T-cell (primary cell): ENCODE measurements around the gene LRFN2. TPM values are rescaled to one million over a fixed set of nuclear protein-coding genes. Genes with fewer than 3 reads are reported as not detected.

ENCODE experiments used
- ATAC-seq, 4 experiments: fragments of 200-7000 bp in 3 of 4; fragments of 150-1000 bp in 1 of 4; cut with Tn5 transposase; replicated peaks in 1 of 4; 1 replicate in 3 of 4; 2 replicates in 1 of 4; pipeline ENCODE4 v1.10.0; 2021; ENCODE audit warnings: moderate library complexity in 3 of 4, mild to moderate bottlenecking in 2 of 4, moderate number of reproducible peaks in 1 of 4
- CTCF ChIA-PET, 2 donors: fragments of 300-600 bp; sonication (Branson Sonifier 250); formaldehyde crosslinking; loops; one replicate each; lab custom pipeline; 2022; ENCODE audit warnings: antibody characterized with exemption in 2 of 2; lab: Charles Lee
- POLR2A ChIA-PET, 2 donors: fragments of 300-600 bp; sonication (Branson Sonifier 250); formaldehyde crosslinking; loops; one replicate each; lab custom pipeline; 2022; ENCODE audit warnings: antibody characterized with exemption in 2 of 2; lab: Charles Lee
- DNase-seq, 35 experiments: peaks; one replicate each; pipeline versions ENCODE4 v3.0.0 to v3.0.0-alpha.2; 2013 to 2023
- H3K27ac ChIP-seq: one replicate; pipeline ENCODE4 v1.5.1; 2013; ENCODE audit warnings: low read length
- H3K27me3 ChIP-seq, 2 experiments: replicated peaks in 1 of 2; 1 replicate in 1 of 2; 2 replicates in 1 of 2; pipeline versions ENCODE4 v1.6.1 to v1.7.0; 2013; ENCODE audit warnings: low read length in 1 of 2, mixed read lengths in 1 of 2; ENCODE audit not compliant: control insufficient read depth in 2 of 2, insufficient read depth in 2 of 2; ENCODE audit errors: extremely low read depth in 1 of 2
- H3K36me3 ChIP-seq, 2 donors: 1 replicate in 1 of 2; 2 replicates in 1 of 2; pipeline versions ENCODE4 v1.6.1 to v1.7.0; 2013; ENCODE audit warnings: low read length in 1 of 2; ENCODE audit not compliant: control insufficient read depth in 2 of 2, insufficient read depth in 1 of 2; ENCODE audit errors: extremely low read depth in 1 of 2
- H3K4me1 ChIP-seq, 2 experiments: 1 replicate in 1 of 2; 2 replicates in 1 of 2; pipeline versions ENCODE4 v1.6.1 to v1.7.0; 2013; ENCODE audit warnings: low read length in 2 of 2, mixed read lengths in 1 of 2; ENCODE audit not compliant: insufficient read depth in 2 of 2, control insufficient read depth in 1 of 2; ENCODE audit errors: extremely low read depth in 1 of 2
- H3K4me3 ChIP-seq, 2 donors: 1 replicate in 1 of 2; 2 replicates in 1 of 2; pipeline versions ENCODE4 v1.5.1 to v1.7.0; 2013; ENCODE audit warnings: mild to moderate bottlenecking in 2 of 2, low read length in 1 of 2, moderate library complexity in 1 of 2; ENCODE audit not compliant: control insufficient read depth in 1 of 2; ENCODE audit errors: extremely low read depth in 1 of 2
- H3K9me3 ChIP-seq: 2 replicates; pipeline ENCODE4 v1.7.0; 2013
- H3K27ac Mint-ChIP-seq, 2 donors: one replicate each; pipeline ENCODE4 v1.8.0; 2020 to 2021; ENCODE audit warnings: mild to moderate bottlenecking in 2 of 2, mixed read lengths in 2 of 2
- H3K27me3 Mint-ChIP-seq, 2 donors: one replicate each; pipeline ENCODE4 v1.8.0; 2021 to 2022; ENCODE audit warnings: mixed read lengths in 2 of 2
- H3K36me3 Mint-ChIP-seq: one replicate; pipeline ENCODE4 v1.8.0; 2021; ENCODE audit warnings: mixed read lengths
- H3K4me1 Mint-ChIP-seq, 3 donors: one replicate each; pipeline ENCODE4 v1.8.0; 2020 to 2022; ENCODE audit warnings: mixed read lengths in 3 of 3, mild to moderate bottlenecking in 1 of 3
- H3K4me3 Mint-ChIP-seq, 3 donors: one replicate each; pipeline ENCODE4 v1.8.0; 2020 to 2022; ENCODE audit warnings: mild to moderate bottlenecking in 3 of 3, mixed read lengths in 3 of 3, moderate library complexity in 3 of 3
- H3K9me3 Mint-ChIP-seq, 3 donors: one replicate each; pipeline ENCODE4 v1.8.0; 2020 to 2022; ENCODE audit warnings: mixed read lengths in 3 of 3
- WGBS: methylation state at CpG from one replicate; pipeline ENCODE4 v1.1.5; 2013; ENCODE audit warnings: missing lambda C conversion rate; ENCODE audit not compliant: insufficient coverage; 5-methylcytosine and 5-hydroxymethylcytosine counted together
- total RNA-seq, 35 experiments: library from RNA in 6 of 35; stranded (reverse) in 6 of 35; fragments of 120-200 nt in 1 of 35; gene quantifications; one replicate each; pipeline versions ENCODE4 v1.2.1 to v1.2.4 and lab custom pipeline; 2013 to 2026

LRFN2 gene
- total RNA-seq, 5 donors from 2014 or later (not counting 1 experiment from before 2014, with no cell fraction given), result 0.12 to 1.7 (median 0.92) TPM

GRCh38 chr6:40387127-40387870 lies 199.9 kb downstream of the LRFN2 start:
- peaks cover 4 to 15% of the 10 kb centered on the region in 2 donors for H3K27me3 Mint-ChIP-seq
- peak overlapping the region in 1 of 2 donors; percentile 10 for H3K4me3 ChIP-seq
- H3K36me3 Mint-ChIP-seq, result no peaks in the 10 kb centered on the region
- 33% methylated on average over 2 of the region's 4 CpGs for WGBS
- CTCF ChIA-PET, result interaction anchor here in 1 of 2 donors (0.6 kb wide), 1 partner anchor 58 kb away, joined by 3 read pairs; no protein-coding TSS in a partner anchor
- peak in 3 of 4 experiments; percentile 35 to 55 (median 45) for ATAC-seq
- H3K27ac Mint-ChIP-seq, result peak overlapping the region; percentile 85 to 93
- peaks cover 0 to 2% of the 10 kb centered on the region in 2 donors for H3K36me3 ChIP-seq
- peak overlapping the region; percentile 11 to 49 (median 14) for H3K4me3 Mint-ChIP-seq
- H3K9me3 Mint-ChIP-seq, result peaks cover 0 to 5% (median 0%) of the 10 kb centered on the region in 3 donors
- peaks cover 42 to 58% of the 10 kb centered on the region in 2 experiments for H3K4me1 ChIP-seq
- H3K4me1 Mint-ChIP-seq, result peaks cover 66 to 68% (median 67%) of the 10 kb centered on the region in 3 donors
- POLR2A ChIA-PET, result no interaction called here
- H3K27ac ChIP-seq, result peak overlapping the region; percentile 6
- H3K9me3 ChIP-seq, result no peaks in the 10 kb centered on the region
- H3K27me3 ChIP-seq, result peaks cover 0 to 11% of the 10 kb centered on the region in 2 experiments
- peak in 3 of 35 experiments; percentile 13 to 20 (median 15) for DNase-seq

GRCh38 chr6:40386200-40386599 lies 201.0 kb downstream of the LRFN2 start:
- Mint-ChIP-seq H3K9me3 (peaks cover 0 to 7% (median 0%) of the 10 kb centered on the region in 3 donors), H3K4me1 (peaks cover 61 to 68% (median 65%) of the 10 kb centered on the region in 3 donors), H3K27ac (peak overlapping the region; percentile 85 to 93), H3K4me3 (peak overlapping the region in 1 of 3 donors; percentile 49), H3K27me3 (peaks cover 5 to 15% of the 10 kb centered on the region in 2 donors), H3K36me3 (no peaks in the 10 kb centered on the region)
- CTCF ChIA-PET, result no interaction called here
- Histone ChIP-seq H3K4me3 (peak overlapping the region in 1 of 2 donors; percentile 17), H3K27ac (peak overlapping the region; percentile 35), H3K9me3 (no peaks in the 10 kb centered on the region), H3K27me3 (peaks cover 0 to 5% of the 10 kb centered on the region in 2 experiments), H3K36me3 (no peaks in the 10 kb centered on the region), H3K4me1 (peaks cover 31 to 52% of the 10 kb centered on the region in 2 experiments)
- WGBS, result 88% methylated on average over 1 of the region's 3 CpGs
- no peak for DNase-seq
- POLR2A ChIA-PET, result interaction anchor here in 1 of 2 donors (0.6 kb wide), 1 partner anchor 8 kb away, joined by 8 read pairs; no protein-coding TSS in a partner anchor
- ATAC-seq, result no peak

DNA sequence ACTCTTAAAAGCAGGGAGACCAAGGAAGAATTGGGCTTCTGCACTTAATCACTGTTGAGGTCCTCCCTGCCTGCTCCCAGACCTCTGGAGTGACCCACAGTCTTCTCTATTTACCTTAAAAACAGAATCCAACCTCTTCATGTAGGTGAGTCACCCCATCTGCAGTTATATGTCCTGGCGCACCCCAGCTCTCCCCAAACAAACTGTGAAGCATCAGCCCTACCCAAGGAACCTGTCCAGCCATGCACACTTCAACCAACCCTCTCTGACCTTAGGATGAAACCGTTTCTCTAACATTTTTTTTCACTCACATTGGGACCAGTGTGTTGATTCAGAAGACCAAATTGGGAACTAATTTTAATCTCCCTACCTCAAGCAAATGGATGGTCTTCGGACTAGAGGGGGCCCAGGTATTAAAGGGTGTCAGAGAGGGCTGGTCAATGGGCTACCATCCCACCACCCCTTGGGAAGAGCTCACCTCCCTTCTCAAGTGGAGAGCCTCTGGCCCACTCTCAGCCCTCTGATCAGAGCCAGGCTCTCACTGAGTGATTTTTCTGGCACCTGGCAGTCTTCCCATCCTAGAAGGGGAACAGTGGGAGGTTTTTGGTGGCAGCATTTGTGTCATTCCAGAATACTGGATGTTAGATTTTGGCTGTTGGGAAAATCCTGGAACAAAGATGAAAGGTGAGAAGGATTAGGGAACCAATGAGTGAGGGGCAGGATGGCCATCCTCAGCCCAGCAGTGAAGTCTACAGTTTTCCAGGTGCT lies 203.6 kb downstream of the LRFN2 start:
- Histone ChIP-seq H3K4me3 (no peak overlapping the region), H3K27me3 (no peaks in the 10 kb centered on the region), H3K4me1 (peaks cover 12 to 28% of the 10 kb centered on the region in 2 experiments), H3K27ac (no peak overlapping the region), H3K9me3 (no peaks in the 10 kb centered on the region), H3K36me3 (no peaks in the 10 kb centered on the region)
- DNase-seq, result no peak
- ChIA-PET POLR2A (interaction anchor here in 1 of 2 donors (1.4 kb wide), 1 partner anchor 11 kb away, joined by 4 read pairs; no protein-coding TSS in a partner anchor), CTCF (no interaction called here)
- no peak overlapping the region for H3K4me3 Mint-ChIP-seq
- ATAC-seq, result no peak
- peaks cover 37 to 48% (median 40%) of the 10 kb centered on the region in 3 donors for H3K4me1 Mint-ChIP-seq
- peaks cover 0 to 7% (median 0%) of the 10 kb centered on the region in 3 donors for H3K9me3 Mint-ChIP-seq
- H3K36me3 Mint-ChIP-seq, result no peaks in the 10 kb centered on the region
- 80% methylated on average over 1 of the region's 3 CpGs for whole genome bisulfite sequencing
- no peak overlapping the region for H3K27ac Mint-ChIP-seq
- peaks cover 5 to 9% of the 10 kb centered on the region in 2 donors for H3K27me3 Mint-ChIP-seq

GRCh38 chr6:40380271-40380670 lies 206.9 kb downstream of the LRFN2 start:
- WGBS, result 87% methylated on average over 3 of the region's 4 CpGs

GRCh38 chr6:40379811-40380210 lies 207.4 kb downstream of the LRFN2 start:
- H3K36me3 ChIP-seq, result no peaks in the 10 kb centered on the region
- ATAC-seq (no peak), DNase-seq (no peak)
- H3K4me3 ChIP-seq, result no peak overlapping the region
- H3K27me3 ChIP-seq, result no peaks in the 10 kb centered on the region
- H3K27ac ChIP-seq, result no peak overlapping the region
- no peak overlapping the region for H3K27ac Mint-ChIP-seq
- H3K9me3 Mint-ChIP-seq, result peaks cover 0 to 7% (median 0%) of the 10 kb centered on the region in 3 donors
- WGBS, result no CpG with 5 or more reads among the region's 1 CpG
- H3K4me1 Mint-ChIP-seq, result peaks cover 3 to 20% (median 8%) of the 10 kb centered on the region in 3 donors
- no peaks in the 10 kb centered on the region for H3K4me1 ChIP-seq
- H3K9me3 ChIP-seq, result no peaks in the 10 kb centered on the region
- peaks cover 3 to 5% of the 10 kb centered on the region in 2 donors for H3K27me3 Mint-ChIP-seq
- POLR2A ChIA-PET, result no interaction called here
- H3K4me3 Mint-ChIP-seq, result no peak overlapping the region
- no peaks in the 10 kb centered on the region for H3K36me3 Mint-ChIP-seq
- CTCF ChIA-PET, result no interaction called here

More at GRCh38 chr6:40380271-40380670, 206.9 kb downstream of the LRFN2 start:
- no peaks in the 10 kb centered on the region for H3K36me3 Mint-ChIP-seq
- no peaks in the 10 kb centered on the region for H3K4me1 ChIP-seq
- H3K27me3 ChIP-seq, result no peaks in the 10 kb centered on the region
- ChIA-PET CTCF (no interaction called here), POLR2A (no interaction called here)
- H3K27ac Mint-ChIP-seq, result no peak overlapping the region
- H3K27ac ChIP-seq, result no peak overlapping the region
- no peaks in the 10 kb centered on the region for H3K36me3 ChIP-seq
- no peak for DNase-seq
- H3K4me3 Mint-ChIP-seq, result no peak overlapping the region
- H3K9me3 Mint-ChIP-seq, result peaks cover 0 to 7% (median 0%) of the 10 kb centered on the region in 3 donors
- H3K4me3 ChIP-seq, result no peak overlapping the region
- H3K9me3 ChIP-seq, result no peaks in the 10 kb centered on the region
- ATAC-seq, result no peak
- peaks cover 8 to 25% (median 13%) of the 10 kb centered on the region in 3 donors for H3K4me1 Mint-ChIP-seq
- peaks cover 4 to 5% of the 10 kb centered on the region in 2 donors for H3K27me3 Mint-ChIP-seq

- Mint-ChIP-seq H3K36me3 (no peaks in the 10 kb centered on the region), H3K9me3 (peaks cover 0 to 7% (median 0%) of the 10 kb centered on the region in 3 donors), H3K27me3 (peaks cover 0 to 5% of the 10 kb centered on the region in 2 donors), H3K27ac (no peak overlapping the region), H3K4me3 (no peak overlapping the region), H3K4me1 (peaks cover 0 to 18% (median 5%) of the 10 kb centered on the region in 3 donors)
- Histone ChIP-seq H3K4me3 (no peak overlapping the region), H3K36me3 (no peaks in the 10 kb centered on the region), H3K4me1 (no peaks in the 10 kb centered on the region), H3K27me3 (no peaks in the 10 kb centered on the region), H3K27ac (no peak overlapping the region), H3K9me3 (no peaks in the 10 kb centered on the region)
- POLR2A ChIA-PET, result no interaction called here
- DNase-seq, result no peak
- no CpG with 5 or more reads among the region's 11 CpGs for WGBS
- CTCF ChIA-PET, result no interaction called here
- no peak for ATAC-seq
These were observed 208.5 kb downstream of the LRFN2 start for GRCh38 chr6:40378725-40379074.
